Nephron (organoid): ENCODE data around the gene ATP13A2.

Experiments used
- H3K27ac Mint-ChIP-seq, 3 experiments: 2 replicates each; pipeline ENCODE4 v1.8.0; 2020; ENCODE audit warnings: mixed read lengths in 3 of 3, mild to moderate bottlenecking in 2 of 3, moderate library complexity in 1 of 3
- H3K27me3 Mint-ChIP-seq: 2 replicates; pipeline ENCODE4 v1.8.0; 2021; ENCODE audit warnings: low read depth, mild to moderate bottlenecking, moderate library complexity, mixed read lengths
- H3K36me3 Mint-ChIP-seq: 2 replicates; pipeline ENCODE4 v1.8.0; 2020; ENCODE audit warnings: low read depth, mixed read lengths
- H3K4me1 Mint-ChIP-seq: 2 replicates; pipeline ENCODE4 v1.8.0; 2020; ENCODE audit warnings: mixed read lengths
- H3K4me3 Mint-ChIP-seq, 3 experiments: 2 replicates each; pipeline ENCODE4 v1.8.0; 2020; ENCODE audit warnings: mild to moderate bottlenecking in 3 of 3, mixed read lengths in 3 of 3, moderate library complexity in 2 of 3
- H3K9me3 Mint-ChIP-seq: 2 replicates; pipeline ENCODE4 v1.8.0; 2020; ENCODE audit warnings: mixed read lengths
- CTCF ChIP-seq, 3 experiments: fragments of 200-600 bp; sonication (generic); IDR thresholded peaks; one replicate each; pipeline ENCODE4 v1.5.0; 2021; ENCODE audit warnings: antibody characterized with exemption in 3 of 3; ENCODE audit not compliant: unreplicated experiment in 3 of 3

Gene ATP13A2

GRCh38 chr1:16999863-17000262 lies 11.9 kb downstream of the ATP13A2 start:
- Mint-ChIP-seq H3K4me1 (no peaks in the 10 kb centered on the region), H3K9me3 (no peaks in the 10 kb centered on the region), H3K36me3 (peaks cover 18% of the 10 kb centered on the region), H3K27ac (no peak overlapping the region), H3K27me3 (no peaks in the 10 kb centered on the region), H3K4me3 (no peak overlapping the region)
- no peak for TF ChIP-seq CTCF (IDR thresholded peaks at IDR 0.05; ENCODE audit: unreplicated experiment in 3 of 3)

- Mint-ChIP-seq H3K4me1 (no peaks in the 10 kb centered on the region), H3K27me3 (no peaks in the 10 kb centered on the region)
These were observed 13.1 kb downstream of the ATP13A2 start for GRCh38 chr1:16998589-16998988.

GRCh38 chr1:16996845-16997244 lies 14.9 kb downstream of the ATP13A2 start:
- H3K4me3 Mint-ChIP-seq: no peak overlapping the region
- H3K4me1 Mint-ChIP-seq: no peaks in the 10 kb centered on the region
- H3K27ac Mint-ChIP-seq: no peak overlapping the region
- no peaks in the 10 kb centered on the region for H3K27me3 Mint-ChIP-seq
- TF ChIP-seq CTCF (IDR thresholded peaks at IDR 0.05; ENCODE audit: unreplicated experiment in 3 of 3): no peak
- peaks cover 12% of the 10 kb centered on the region for H3K36me3 Mint-ChIP-seq
- H3K9me3 Mint-ChIP-seq: no peaks in the 10 kb centered on the region

More at GRCh38 chr1:16998589-16998988, 13.1 kb downstream of the ATP13A2 start:
- no peak overlapping the region for H3K4me3 Mint-ChIP-seq
- peaks cover 12% of the 10 kb centered on the region for H3K36me3 Mint-ChIP-seq
- no peak for TF ChIP-seq CTCF (IDR thresholded peaks at IDR 0.05; ENCODE audit: unreplicated experiment in 3 of 3)
- H3K9me3 Mint-ChIP-seq: no peaks in the 10 kb centered on the region
- H3K27ac Mint-ChIP-seq: no peak overlapping the region

GRCh38 chr1:16993521-16994038 lies 18.1 kb downstream of the ATP13A2 start:
- no peak for TF ChIP-seq CTCF (IDR thresholded peaks at IDR 0.05; ENCODE audit: unreplicated experiment in 3 of 3)
- Mint-ChIP-seq H3K4me3 (no peak overlapping the region), H3K36me3 (peaks cover 3% of the 10 kb centered on the region), H3K4me1 (no peaks in the 10 kb centered on the region), H3K9me3 (no peaks in the 10 kb centered on the region), H3K27me3 (no peaks in the 10 kb centered on the region), H3K27ac (no peak overlapping the region)

- Mint-ChIP-seq H3K9me3 (no peaks in the 10 kb centered on the region), H3K4me1 (no peaks in the 10 kb centered on the region), H3K27ac (no peak overlapping the region), H3K36me3 (no peaks in the 10 kb centered on the region), H3K27me3 (no peaks in the 10 kb centered on the region), H3K4me3 (no peak overlapping the region)
- no peak for TF ChIP-seq CTCF (IDR thresholded peaks at IDR 0.05; ENCODE audit: unreplicated experiment in 3 of 3)
These were observed 19.1 kb downstream of the ATP13A2 start for GRCh38 chr1:16992675-16993074.

GRCh38 chr1:16992102-16992501 lies 19.6 kb downstream of the ATP13A2 start:
- TF ChIP-seq CTCF (IDR thresholded peaks at IDR 0.05; ENCODE audit: unreplicated experiment in 3 of 3): no peak
- no peaks in the 10 kb centered on the region for H3K36me3 Mint-ChIP-seq
- no peak overlapping the region for H3K27ac Mint-ChIP-seq
- H3K4me1 Mint-ChIP-seq: no peaks in the 10 kb centered on the region
- no peaks in the 10 kb centered on the region for H3K27me3 Mint-ChIP-seq
- H3K9me3 Mint-ChIP-seq: no peaks in the 10 kb centered on the region
- H3K4me3 Mint-ChIP-seq: no peak overlapping the region
